HEK293T (cell line): ENCODE results near the gene RNF224.

Experiments used
- ARNT ChIP-seq: fragments of 450-650 bp; IDR thresholded peaks from 2 replicates; pipeline ENCODE4 v1.6.1; 2017; ENCODE audit warnings: mild to moderate bottlenecking
- FOXK2 ChIP-seq: fragments of 450-650 bp; IDR thresholded peaks from 2 replicates; pipeline ENCODE4 v1.6.1; 2016; ENCODE audit warnings: mild to moderate bottlenecking
- FOXM1 ChIP-seq: fragments of 450-650 bp; IDR thresholded peaks from 2 replicates; pipeline ENCODE4 v1.6.1; 2017; ENCODE audit warnings: mild to moderate bottlenecking, borderline replicate concordance
- HDGF ChIP-seq: fragments of 450-650 bp; IDR thresholded peaks from 2 replicates; pipeline ENCODE4 v1.6.1; 2017; ENCODE audit warnings: antibody characterized with exemption, borderline replicate concordance
- LEF1 ChIP-seq: fragments of 450-650 bp; IDR thresholded peaks from 2 replicates; pipeline ENCODE4 v1.6.1; 2017; ENCODE audit warnings: mild to moderate bottlenecking, borderline replicate concordance
- NFRKB ChIP-seq: fragments of 450-650 bp; IDR thresholded peaks from 2 replicates; pipeline ENCODE4 v1.6.1; 2016; ENCODE audit warnings: mild to moderate bottlenecking, moderate library complexity
- SUZ12 ChIP-seq: fragments of 450-650 bp; IDR thresholded peaks from 2 replicates; pipeline ENCODE4 v1.6.1; 2016; ENCODE audit warnings: mild to moderate bottlenecking
- ZNF384 ChIP-seq: fragments of 450-650 bp; IDR thresholded peaks from 2 replicates; pipeline ENCODE4 v1.6.1; 2016

GRCh38 chr9:137247916-137248175 lies 20.5 kb downstream of the RNF224 start:
- TF ChIP-seq ZNF384, result no peak
- TF ChIP-seq LEF1, result no peak
- TF ChIP-seq SUZ12, result no peak
- no peak for TF ChIP-seq NFRKB
- no peak for TF ChIP-seq FOXM1
- no peak for TF ChIP-seq HDGF
- no peak for TF ChIP-seq ARNT
- TF ChIP-seq FOXK2, result no peak
